ENCODE data around the gene STEAP2. TPM values are rescaled to one million over a fixed set of nuclear protein-coding genes. Genes with fewer than 3 reads are reported as not detected.

The STEAP2 gene
- total RNA-seq, 2 experiments from 2014 or later, result not detected

DNA sequence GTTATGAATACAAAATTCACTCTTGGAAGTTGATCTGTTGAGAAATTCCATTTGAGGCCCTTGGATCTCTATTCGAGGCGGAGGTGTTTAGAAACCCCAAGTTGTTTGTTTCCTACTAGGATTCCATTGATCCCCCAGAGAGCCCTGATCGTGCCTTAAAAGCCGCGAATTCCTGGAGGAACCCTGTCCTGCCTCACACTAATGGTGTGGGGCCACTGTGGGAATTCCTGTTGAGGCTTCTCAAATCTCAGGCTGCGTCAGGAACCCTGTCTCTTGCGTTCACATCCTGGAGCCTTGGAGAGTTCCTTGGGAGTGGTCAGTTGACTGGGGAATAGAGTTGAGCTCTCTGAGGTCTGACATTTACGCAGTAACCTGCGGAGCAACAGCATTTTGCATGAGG, 34.6 kb downstream of the STEAP2 start:
- CTCF ChIA-PET (ENCODE audit: unreplicated experiment), result no interaction called here
- H3K4me2 ChIP-seq (ENCODE audit: low read length), result no peak overlapping the region
- POLR2A ChIA-PET, result interaction anchor here (0.6 kb wide), 1 partner anchor 1289 kb away, joined by 3 read pairs; no protein-coding TSS in a partner anchor
- no peaks in the 10 kb centered on the region for H3K9me3 ChIP-seq (ENCODE audit: low read length)
- H4K20me1 ChIP-seq (ENCODE audit: insufficient read depth, low read length), result no peaks in the 10 kb centered on the region
- H3K27ac ChIP-seq (ENCODE audit: low read depth, low read length, poor library complexity, severe bottlenecking), result no peak overlapping the region
- no peak for DNase-seq (ENCODE audit: low spot score)
- no peaks in the 10 kb centered on the region for H3K4me1 ChIP-seq (ENCODE audit: insufficient read depth, low read length, poor library complexity, severe bottlenecking)
- no peaks in the 10 kb centered on the region for H3K36me3 ChIP-seq (ENCODE audit: insufficient read depth, low read length)
- BruUV-seq (replicated peaks), result no TSS peak
- intact Hi-C loops (cut with micrococcal nuclease; ENCODE audit: unreplicated experiment), result loop anchor here (10.0 kb wide), 1 partner anchor 169 kb away; no protein-coding TSS in a partner anchor
- TF ChIP-seq EZH2phosphoT487 (IDR thresholded peaks at IDR 0.05; ENCODE audit: borderline replicate concordance, low read depth, low read length), result no peak
- TF ChIP-seq, protein P1, sequence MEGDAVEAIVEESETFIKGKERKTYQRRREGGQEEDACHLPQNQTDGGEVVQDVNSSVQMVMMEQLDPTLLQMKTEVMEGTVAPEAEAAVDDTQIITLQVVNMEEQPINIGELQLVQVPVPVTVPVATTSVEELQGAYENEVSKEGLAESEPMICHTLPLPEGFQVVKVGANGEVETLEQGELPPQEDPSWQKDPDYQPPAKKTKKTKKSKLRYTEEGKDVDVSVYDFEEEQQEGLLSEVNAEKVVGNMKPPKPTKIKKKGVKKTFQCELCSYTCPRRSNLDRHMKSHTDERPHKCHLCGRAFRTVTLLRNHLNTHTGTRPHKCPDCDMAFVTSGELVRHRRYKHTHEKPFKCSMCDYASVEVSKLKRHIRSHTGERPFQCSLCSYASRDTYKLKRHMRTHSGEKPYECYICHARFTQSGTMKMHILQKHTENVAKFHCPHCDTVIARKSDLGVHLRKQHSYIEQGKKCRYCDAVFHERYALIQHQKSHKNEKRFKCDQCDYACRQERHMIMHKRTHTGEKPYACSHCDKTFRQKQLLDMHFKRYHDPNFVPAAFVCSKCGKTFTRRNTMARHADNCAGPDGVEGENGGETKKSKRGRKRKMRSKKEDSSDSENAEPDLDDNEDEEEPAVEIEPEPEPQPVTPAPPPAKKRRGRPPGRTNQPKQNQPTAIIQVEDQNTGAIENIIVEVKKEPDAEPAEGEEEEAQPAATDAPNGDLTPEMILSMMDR (conservative IDR thresholded peaks at IDR 0.05; ENCODE audit: low read length), result no peak
- H2AFZ ChIP-seq (ENCODE audit: low read length), result no peak overlapping the region
- no peaks in the 10 kb centered on the region for H3K79me2 ChIP-seq (ENCODE audit: insufficient read depth, low read depth, low read length)
- no peak overlapping the region for H3K4me3 ChIP-seq (ENCODE audit: low read depth, low read length, poor library complexity, severe bottlenecking)
- no peaks in the 10 kb centered on the region for H3K9me2 ChIP-seq (ENCODE audit: insufficient read depth, low read length)

DNA sequence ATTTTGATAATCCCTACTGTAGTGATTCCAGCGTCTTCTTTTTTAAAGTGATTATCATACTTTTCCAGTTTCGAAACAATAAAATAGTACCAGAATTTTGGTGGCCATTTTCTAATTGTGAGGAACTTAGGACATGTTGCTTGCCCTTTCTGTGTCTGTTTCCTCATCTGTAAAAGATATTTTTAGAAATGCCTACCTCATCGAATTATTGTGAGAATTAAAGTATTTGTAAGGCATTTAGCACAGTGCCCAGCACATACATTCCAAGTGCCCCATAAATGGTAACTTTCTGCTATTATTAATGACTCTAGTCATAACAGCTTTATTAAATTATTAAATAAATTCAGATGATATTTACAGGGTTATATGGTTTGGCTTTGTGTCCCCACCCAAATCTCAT, 37.2 kb downstream of the STEAP2 start:
- DNase-seq (ENCODE audit: low spot score), result no peak
- ChIA-PET POLR2A (interaction anchor here (0.6 kb wide), 1 partner anchor 448 kb away, joined by 3 read pairs; no protein-coding TSS in a partner anchor), CTCF (ENCODE audit: unreplicated experiment) (no interaction called here)
- Histone ChIP-seq H3K9me3 (ENCODE audit: low read length) (no peaks in the 10 kb centered on the region), H3K9me2 (ENCODE audit: insufficient read depth, low read length) (no peaks in the 10 kb centered on the region), H3K4me2 (ENCODE audit: low read length) (no peak overlapping the region), H2AFZ (ENCODE audit: low read length) (no peak overlapping the region), H3K79me2 (ENCODE audit: insufficient read depth, low read depth, low read length) (no peaks in the 10 kb centered on the region), H3K36me3 (ENCODE audit: insufficient read depth, low read length) (no peaks in the 10 kb centered on the region), H3K27ac (ENCODE audit: low read depth, low read length, poor library complexity, severe bottlenecking) (no peak overlapping the region), H3K4me1 (ENCODE audit: insufficient read depth, low read length, poor library complexity, severe bottlenecking) (no peaks in the 10 kb centered on the region), H3K4me3 (ENCODE audit: low read depth, low read length, poor library complexity, severe bottlenecking) (no peak overlapping the region), H4K20me1 (ENCODE audit: insufficient read depth, low read length) (no peaks in the 10 kb centered on the region)
- BruUV-seq (replicated peaks), result no TSS peak
- TF ChIP-seq, protein P1 (conservative IDR thresholded peaks at IDR 0.05; ENCODE audit: low read length), result no peak
- no peak for TF ChIP-seq EZH2phosphoT487 (IDR thresholded peaks at IDR 0.05; ENCODE audit: borderline replicate concordance, low read depth, low read length)
- intact Hi-C loops (cut with micrococcal nuclease; ENCODE audit: unreplicated experiment), result loop anchor here (10.0 kb wide), 1 partner anchor 166 kb away; no protein-coding TSS in a partner anchor

GRCh38 chr7:90250601-90251303, 39.2 kb downstream of the STEAP2 start:
- Histone ChIP-seq H3K9me3 (ENCODE audit: low read length) (no peaks in the 10 kb centered on the region), H3K4me2 (ENCODE audit: low read length) (no peak overlapping the region), H4K20me1 (ENCODE audit: insufficient read depth, low read length) (no peaks in the 10 kb centered on the region), H3K27ac (ENCODE audit: low read depth, low read length, poor library complexity, severe bottlenecking) (no peak overlapping the region), H3K9me2 (ENCODE audit: insufficient read depth, low read length) (no peaks in the 10 kb centered on the region), H3K4me1 (ENCODE audit: insufficient read depth, low read length, poor library complexity, severe bottlenecking) (no peaks in the 10 kb centered on the region), H3K79me2 (ENCODE audit: insufficient read depth, low read depth, low read length) (no peaks in the 10 kb centered on the region), H3K4me3 (ENCODE audit: low read depth, low read length, poor library complexity, severe bottlenecking) (no peak overlapping the region), H2AFZ (ENCODE audit: low read length) (no peak overlapping the region), H3K36me3 (ENCODE audit: insufficient read depth, low read length) (no peaks in the 10 kb centered on the region)
- DNase-seq (ENCODE audit: low spot score), result no peak
- TF ChIP-seq, protein P1 (conservative IDR thresholded peaks at IDR 0.05; ENCODE audit: low read length), result no peak
- TF ChIP-seq EZH2phosphoT487 (IDR thresholded peaks at IDR 0.05; ENCODE audit: borderline replicate concordance, low read depth, low read length), result no peak
- ChIA-PET CTCF (ENCODE audit: unreplicated experiment) (no interaction called here), POLR2A (interaction anchor here (0.6 to 1.0 kb wide), 4 partner anchors 13 to 1937 kb away, joined by 3 read pairs; no protein-coding TSS in a partner anchor)
- BruUV-seq (replicated peaks), result no TSS peak
- intact Hi-C loops (cut with micrococcal nuclease; ENCODE audit: unreplicated experiment), result no loop called here
